HG03139 (cell line): ENCODE results near the gene KIFAP3.
"Not testable (repeated sequence)": the region's sequence is repeated elsewhere in the genome, so short reads cannot be mapped to it uniquely, and the experiment has no call there.

Experiments
- ATAC-seq: cut with Tn5 transposase; IDR thresholded peaks from one replicate; pipeline ENCODE4 v1.9.1; 2021; ENCODE audit not compliant: unreplicated experiment

The KIFAP3 gene

DNA sequence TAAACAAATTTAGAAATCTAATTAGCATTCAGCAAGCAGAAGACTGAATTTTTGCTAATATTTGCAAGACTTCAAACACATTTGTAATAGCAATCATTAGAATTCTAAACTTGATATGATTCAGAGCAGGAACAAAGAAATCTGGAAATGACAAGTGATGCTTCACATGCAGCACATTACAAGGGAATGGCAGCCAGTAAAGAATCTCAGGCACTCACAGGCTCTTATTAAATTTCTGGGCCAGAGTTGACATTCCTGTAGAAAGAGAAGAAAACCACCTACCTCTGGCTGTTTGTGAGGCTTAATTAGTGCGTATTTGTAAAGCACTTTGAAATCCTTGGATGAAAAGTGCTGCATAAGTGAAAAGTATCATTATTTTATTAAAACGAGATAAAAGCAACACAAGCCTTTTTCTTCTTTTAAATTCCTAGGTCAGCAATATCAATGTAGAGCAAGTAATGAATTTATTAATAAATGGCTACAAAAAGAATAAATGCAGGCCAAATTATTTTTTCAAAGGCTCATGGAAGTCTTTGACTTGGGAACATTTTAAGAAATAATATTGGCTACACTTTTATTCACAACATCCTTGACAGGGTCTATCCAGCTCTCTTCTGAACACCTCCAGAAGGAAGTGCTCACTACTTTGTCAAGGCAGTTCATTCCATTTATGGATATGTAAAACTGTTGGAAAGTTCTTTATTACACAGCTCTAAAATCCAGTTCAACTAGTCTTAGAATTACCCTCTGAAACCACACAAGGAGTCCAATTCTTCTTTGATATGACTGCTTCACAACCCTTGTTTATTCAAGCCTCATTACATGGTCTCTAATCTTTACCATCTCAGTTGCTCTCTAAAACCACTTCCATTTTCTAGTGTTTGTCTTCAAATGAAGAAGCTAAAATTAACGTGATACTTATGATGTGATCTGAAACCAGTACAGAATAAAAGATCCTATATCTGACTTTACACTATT, 148.7 kb downstream of the KIFAP3 start:
- ATAC-seq: peak; percentile 46

DNA sequence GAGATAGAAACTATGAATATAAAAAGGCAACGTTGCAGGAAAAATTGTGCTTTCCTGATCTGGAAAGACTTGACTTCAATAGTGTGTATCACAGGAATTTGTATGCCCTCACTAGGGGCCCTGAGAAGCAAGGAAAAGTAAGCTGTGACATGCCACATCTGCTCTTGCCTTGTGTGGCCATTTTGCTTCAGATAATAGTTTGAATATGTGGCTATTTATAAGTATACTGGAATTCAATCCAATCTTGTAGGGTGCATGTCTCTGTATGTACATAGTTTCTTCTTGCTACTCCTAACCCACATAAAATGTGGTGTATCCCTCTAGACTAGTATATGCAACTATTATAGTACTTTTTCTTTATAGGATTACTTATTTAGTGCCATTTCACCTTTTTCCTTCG, 149.7 kb downstream of the KIFAP3 start:
- ATAC-seq: no peak

DNA sequence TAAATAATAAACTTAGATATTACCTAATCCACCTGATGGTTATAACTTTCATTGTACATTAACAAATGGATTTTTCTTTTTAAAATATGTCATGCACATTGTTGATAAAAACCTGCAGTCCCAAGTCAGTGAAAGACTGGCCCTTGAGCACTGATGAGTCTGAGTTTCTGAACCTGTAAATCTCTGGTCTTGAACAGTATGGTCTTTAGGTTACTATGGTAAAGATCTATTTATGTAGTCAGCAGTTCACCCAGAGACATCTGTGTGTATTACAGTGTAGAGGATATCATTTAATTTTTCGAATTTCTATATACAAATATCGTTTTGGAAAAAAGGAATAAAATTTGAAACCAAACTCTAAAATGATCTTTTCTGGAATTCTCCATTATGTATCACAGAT, 150.4 kb downstream of the KIFAP3 start:
- no peak for ATAC-seq

DNA sequence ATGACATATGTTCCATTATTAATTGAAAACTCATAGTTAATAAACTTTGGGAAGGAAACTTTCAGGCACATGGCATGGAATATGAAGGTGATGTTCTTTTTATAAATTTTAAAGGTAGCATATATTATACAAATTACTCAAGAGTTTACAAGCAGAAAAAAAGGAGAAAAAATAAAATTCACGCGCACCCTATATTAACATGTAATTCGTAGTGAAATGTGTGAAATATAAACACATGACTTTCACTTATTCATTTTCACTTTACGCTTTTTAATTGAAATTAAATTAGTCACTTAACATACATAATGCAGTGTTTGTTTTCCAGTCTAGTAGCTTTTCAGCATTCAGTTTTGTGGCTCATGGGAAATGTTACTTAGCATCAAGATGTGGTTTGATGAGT, 153.4 kb downstream of the KIFAP3 start:
- no peak for ATAC-seq

DNA sequence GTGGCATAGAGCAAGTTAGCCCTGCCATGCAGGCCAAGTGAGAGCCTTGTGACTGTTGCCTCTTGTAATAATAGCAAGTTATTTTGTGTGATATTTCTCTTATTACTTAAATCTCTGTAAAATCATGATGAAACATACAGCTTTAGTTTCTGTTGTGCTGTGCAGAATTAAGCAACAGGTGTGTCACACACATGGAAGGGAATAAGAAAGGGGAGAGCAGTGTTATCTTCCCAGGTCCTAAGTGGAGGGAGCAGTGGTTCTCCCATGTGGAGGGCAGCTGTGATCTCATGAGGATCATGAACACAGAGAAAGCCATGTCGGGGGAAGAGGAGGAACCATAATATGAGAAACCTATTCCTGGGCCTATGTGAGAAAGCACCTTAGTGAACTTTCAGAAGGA, 155.6 kb downstream of the KIFAP3 start:
- no peak for ATAC-seq

DNA sequence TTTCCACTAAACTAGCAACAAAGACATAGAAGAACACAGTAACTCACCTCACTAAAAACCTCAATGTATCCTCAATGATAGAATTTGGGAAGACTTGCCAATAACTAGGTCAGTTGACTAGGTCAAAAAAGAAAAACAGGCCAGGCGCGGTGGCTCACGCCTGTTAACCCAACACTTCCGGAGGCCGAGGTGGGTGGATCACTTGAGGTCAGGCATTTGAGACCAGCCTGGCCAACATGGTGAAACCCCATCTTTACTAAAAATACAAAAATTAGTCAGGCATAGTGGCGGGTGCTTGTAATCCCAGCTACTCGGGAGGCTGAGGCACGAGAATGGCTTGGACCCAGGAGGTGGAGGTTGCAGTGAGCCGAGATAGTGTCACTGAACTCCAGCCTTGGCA, 156.3 kb downstream of the KIFAP3 start:
- not testable (repeated sequence) for ATAC-seq

DNA sequence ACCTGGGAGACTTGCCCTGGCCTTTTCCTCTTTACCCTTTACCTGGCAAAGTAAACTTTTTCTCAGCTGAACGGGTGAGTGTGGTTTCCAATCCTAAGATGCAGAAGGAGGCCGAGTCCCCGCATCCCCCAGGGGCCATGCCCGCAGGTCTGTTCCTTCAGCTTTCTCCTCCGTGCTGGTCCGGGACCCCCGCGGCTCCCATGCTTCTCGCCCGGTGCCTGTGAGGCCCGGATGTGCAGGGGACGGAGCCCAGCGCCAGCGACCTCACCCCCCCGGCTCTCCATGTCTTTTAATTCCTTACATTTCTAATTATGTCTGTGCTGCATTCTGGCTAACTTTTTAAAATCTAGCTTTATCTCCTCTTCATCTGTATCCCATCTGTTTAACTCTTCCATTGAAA, 159.3 kb downstream of the KIFAP3 start:
- ATAC-seq: no peak

DNA sequence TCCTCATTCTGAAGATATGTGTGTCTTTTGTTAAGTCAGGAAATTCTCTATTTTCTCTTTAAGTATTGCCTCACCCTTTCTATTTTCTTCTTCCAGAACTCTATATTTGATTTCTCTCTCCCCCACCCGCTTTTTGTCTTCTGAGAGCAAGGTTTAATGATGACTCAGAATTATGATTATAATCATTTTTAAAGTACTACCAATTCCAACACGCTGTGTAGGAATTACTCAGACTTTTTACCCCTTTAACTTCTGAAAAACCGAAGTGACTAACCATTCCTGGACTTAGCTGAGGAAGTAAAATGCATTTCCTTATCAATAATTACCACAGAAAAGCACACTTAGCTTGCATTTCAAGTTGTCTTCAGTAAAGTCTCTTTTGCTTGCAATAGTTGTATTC, 160.0 kb downstream of the KIFAP3 start:
- ATAC-seq: no peak

DNA sequence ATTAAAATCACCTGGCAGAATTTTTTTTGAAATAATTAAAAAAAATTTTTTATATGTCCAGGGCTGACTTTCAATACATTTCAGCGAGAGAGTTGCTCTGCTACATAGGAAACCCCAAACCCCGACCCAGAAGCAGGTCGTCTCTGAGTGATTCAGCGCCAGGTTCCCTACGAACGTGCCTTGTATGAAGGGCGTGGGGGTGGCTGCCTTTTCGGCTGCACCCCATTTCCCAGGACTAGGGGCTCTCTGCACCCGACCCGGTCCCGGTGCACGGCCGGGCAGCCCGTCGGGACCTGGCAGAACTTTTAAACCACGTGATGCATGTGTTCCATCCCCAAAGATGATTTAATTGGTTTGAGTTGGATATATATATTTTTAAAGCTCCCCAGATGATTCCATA, 165.0 kb downstream of the KIFAP3 start:
- ATAC-seq: no peak

DNA sequence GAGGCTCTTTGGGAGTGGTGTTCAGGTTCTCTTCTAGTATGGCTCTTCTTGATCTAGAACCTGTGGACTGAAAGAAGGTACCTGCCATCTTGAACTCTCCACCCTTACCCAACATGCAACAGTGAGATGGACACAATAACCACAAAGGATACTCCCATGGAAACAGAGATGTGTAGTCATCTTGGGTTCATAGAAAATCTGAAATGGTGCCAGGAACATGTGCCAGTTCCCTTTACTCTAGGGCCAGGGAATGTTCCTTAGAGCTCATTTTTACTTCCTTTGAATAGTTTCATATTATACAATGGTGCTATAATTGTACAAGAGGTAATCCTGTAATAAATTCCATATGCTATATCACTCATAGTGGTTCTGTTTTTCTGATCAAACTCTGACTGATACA, 167.6 kb downstream of the KIFAP3 start:
- ATAC-seq: no peak

DNA sequence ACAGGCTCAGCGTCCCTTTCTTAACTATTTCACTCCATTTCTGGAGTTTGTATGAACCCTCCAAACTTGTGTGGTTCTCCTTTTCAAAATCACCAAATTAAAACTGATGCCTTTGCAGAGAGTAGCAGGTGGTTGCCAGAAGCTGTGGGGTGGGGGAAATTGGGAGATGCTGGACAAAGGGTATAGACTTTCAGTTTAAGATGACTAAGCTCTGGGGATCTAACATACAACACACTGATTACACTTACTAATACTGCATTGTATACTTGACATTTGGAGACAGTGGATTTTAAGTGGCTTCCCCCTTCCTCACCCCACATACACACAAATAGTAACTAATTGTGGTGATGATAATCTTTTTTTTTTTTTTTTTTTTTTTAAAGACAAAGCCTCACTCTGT, 169.7 kb downstream of the KIFAP3 start:
- no peak for ATAC-seq

DNA sequence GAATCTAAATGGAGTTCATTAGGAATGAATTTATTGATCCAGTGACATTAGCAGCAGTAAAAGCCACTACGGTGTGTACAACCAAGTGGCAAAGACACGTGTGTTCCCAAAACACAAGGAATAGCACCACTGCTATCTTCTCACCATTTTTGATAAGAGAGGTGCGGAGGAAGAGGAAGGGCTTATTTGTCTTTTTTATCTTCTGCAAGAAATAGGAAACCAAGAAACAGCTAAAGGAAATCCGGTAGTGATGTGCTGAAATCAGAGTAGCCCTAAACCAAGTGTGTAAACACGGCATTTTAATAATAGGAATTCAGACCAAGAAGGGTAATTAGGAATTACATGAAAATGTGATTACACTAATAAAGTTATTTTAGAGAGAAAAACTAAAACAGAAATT, 171.7 kb downstream of the KIFAP3 start:
- no peak for ATAC-seq

DNA sequence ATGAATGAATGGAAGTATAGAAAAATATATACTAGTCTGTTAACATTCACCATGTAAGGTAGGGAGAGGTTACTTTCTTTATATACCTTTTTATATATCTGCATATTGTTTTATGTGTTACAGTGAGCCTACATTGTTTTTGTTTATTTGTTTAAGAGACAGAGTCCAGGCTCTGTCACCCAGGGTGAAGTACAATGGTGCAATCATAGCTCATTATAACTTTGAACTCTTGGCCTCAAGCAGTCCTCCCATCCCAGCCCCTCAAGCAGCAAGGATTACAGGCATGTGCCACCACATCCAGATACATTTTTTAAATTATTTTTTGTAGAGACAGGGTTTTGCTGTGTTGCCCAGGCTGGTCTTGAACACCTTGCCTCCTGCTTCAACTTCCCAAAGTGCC, 173.4 kb downstream of the KIFAP3 start:
- no peak for ATAC-seq

DNA sequence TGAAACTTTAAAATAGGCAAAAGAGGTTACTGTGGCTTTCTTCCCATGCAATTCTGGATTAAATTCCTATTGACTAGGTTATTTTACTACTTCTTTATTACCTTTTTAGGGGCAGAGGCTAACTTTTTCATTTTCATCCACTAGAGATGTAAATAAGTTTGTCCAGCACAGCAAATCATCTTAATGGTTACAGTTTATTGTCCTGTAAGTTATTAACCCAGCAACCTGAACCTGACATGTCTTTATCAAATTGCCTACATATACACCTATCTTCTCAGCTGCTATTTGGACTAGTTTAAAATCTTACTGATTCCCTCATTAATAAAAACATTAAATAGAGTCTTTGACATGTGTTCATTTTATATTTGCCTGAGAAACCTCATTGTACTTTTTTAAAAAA, 173.9 kb downstream of the KIFAP3 start:
- no peak for ATAC-seq

DNA sequence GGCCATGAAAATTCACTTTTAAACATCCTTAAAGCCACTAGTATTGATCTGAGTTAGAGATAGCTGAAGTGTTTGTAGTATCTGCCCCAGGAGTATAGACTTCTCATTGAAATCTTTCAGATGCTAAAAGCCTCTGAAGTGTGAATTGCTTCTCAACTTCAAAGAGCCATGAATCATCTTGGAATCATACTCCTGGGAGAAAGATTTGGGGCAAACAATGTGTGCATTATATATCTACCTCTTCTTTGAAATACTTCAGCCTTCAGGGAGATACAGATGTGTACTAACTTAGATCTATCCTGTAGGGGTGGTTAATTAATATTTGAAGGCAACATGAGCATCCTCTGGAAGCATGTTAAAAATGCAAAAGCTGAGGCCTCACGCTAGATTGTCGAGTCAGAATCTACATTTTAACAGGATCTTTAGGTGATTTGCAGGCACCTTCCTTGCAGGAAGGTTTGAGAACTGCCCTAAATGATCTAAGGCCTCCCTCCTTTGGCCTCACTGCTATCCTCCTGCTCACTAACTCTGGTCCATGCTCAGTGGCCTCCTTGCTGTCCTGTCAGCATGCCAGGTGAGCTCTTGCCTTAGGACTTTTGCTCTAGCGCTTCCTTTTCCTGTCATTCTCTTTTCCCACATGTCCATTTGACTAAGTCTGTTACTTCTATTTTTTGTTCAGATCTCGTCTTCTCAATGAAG, 174.8 kb downstream of the KIFAP3 start:
- ATAC-seq: no peak

DNA sequence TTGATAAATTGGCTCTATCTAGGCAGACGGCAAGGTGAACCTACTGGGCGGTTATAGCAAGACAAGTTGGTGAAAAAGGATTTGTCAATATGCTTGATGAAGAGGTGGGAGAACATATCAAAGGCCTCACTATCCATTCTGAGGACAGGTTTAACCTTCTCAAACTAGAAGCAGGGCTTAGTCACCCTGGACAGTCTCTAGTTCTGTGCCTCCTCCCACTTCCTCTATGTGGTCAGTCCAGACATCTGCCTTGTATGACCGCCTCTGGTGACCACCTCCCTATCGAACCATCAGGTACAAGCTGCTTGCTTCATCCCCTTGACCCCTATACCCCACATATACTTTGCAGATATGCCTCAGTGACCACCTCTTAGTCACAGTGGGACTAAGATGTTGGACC, 178.5 kb downstream of the KIFAP3 start:
- ATAC-seq: no peak

DNA sequence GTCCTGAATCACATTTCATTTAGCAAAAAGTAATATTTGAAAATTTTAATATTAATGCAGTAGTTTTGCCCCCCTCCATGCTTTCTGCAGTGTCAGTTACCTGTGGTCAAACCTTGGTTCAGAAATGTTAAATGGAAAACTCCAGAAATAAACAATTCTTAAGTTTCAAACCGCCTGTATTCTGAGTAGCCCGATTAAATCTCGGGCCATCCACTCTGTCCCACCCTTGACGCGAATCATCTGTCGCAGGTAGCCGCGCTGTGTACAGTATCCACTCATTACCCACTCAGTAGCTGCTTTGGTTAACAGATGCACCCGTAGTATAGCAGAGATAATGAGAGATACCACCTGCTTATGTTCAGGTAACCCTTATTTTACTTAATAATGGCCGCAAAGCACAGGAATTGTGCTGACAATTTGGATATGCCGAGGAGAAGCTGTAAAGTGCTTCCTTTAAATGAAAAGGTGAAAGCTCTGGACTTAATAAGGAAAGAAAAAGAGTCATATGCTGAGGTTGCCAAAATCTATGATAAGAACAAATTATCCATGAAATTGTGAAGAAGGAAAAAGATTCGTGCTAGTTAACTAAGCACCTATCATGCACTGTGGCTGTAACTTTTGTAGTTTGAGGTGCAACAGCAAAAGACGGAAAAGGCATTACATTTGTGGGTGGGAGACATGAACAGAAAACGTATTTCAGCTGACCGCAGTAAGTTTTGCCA, 179.9 kb downstream of the KIFAP3 start:
- no peak for ATAC-seq

DNA sequence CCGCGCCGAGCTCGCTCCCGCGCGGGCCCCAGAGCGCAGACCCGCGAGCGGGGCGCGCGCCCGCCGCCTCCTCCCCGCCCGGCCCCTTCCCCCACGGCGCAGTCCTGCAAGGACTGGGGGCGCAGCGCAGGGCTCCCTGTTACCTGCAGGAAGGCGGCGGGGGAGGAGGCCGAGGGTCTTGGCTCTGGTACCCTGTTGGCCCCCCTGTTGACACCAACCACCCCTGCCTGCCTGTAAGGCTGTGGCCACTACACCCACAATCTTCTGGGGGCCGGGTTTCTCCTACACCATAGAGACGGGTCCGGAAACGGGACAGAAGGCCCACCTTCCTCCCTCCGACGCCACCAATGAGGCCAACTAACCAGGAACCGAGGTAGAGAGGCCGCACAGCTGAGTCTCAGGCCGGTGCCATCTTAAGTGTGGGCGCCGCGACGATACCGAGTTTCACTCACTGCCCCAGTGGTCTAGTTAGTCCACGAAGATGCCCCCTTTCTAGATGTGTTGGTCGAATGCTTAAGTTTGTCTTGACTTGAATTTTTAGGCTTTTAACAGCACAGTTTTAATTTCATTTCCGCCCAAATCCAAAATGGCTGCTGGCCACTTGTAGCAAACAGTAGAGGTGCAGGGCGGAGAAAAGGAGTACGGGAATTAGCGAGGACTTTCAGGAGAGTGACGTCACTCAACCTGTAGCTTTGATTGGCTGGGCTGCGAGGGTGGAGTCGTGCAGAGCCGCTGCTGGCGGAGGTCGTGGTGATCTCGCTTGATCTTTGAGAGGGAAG, 180.7 kb downstream of the KIFAP3 start, which contains the start of gene SCYL3:
SCYL3 (minus strand) TSS at position 252 of the 779 bp plus-strand sequence. CDS start 5,056 bp downstream, outside the sequence.
- ATAC-seq: peak; percentile 82

DNA sequence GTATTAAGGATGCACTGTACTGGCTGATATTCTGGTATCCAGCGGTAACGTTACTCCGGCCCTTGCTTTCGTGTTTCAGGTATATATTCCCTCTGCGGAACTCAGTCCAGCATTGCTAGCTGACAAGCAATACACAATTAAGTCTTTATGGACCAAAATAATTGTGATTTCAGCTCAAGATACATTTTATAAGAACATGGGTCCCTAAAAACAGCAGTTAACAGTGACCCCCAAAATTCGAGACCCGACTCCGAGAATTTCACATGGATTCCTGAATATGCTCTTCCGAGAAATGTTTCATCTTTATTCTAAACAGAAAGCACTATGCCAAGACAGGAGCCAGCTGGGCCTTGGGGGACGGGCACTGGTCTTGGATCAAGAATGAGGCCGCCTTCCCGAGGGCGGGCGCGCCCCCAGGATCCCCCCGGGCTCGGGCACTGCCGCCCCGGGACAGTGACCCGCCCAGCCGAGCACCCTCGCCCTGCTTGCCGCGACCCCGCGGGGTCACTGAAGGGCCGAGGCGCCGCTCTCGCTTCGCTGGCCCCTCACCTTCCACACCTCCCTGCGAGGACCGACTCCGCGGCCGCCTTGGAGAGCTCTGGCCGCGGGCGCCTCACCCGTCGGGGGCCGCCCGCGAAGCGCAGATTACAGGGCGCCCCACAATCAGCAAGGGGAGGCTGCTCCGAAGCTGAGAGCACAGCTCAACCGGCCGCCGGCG, 181.4 kb downstream of the KIFAP3 start:
- peak; percentile 15 for ATAC-seq
